ENCODE measurements around the gene CALCOCO2.

GRCh38 chr17:48905987-48906515 is 75.2 kb downstream of the CALCOCO2 start:
- TF ChIP-seq CTCF (IDR thresholded peaks at IDR 0.05; ENCODE audit: low read length) (no peak), EZH2 (IDR thresholded peaks at IDR 0.05; ENCODE audit: borderline replicate concordance, low read length) (no peak)
